ENCODE data around the gene ANTXR1.

The ANTXR1 gene

GRCh38 chr2:69186614-69187013 lies 173.6 kb downstream of the ANTXR1 start:
- ATAC-seq: no peak

GRCh38 chr2:69188182-69188900 lies 175.4 kb downstream of the ANTXR1 start:
- ATAC-seq: no peak

- ATAC-seq: no peak
Measured at GRCh38 chr2:69190743-69191404, 177.9 kb downstream of the ANTXR1 start.

GRCh38 chr2:69191634-69192033 lies 178.7 kb downstream of the ANTXR1 start:
- no peak for ATAC-seq

GRCh38 chr2:69192176-69192945 lies 179.4 kb downstream of the ANTXR1 start:
- no peak for ATAC-seq

GRCh38 chr2:69195706-69196105 lies 182.7 kb downstream of the ANTXR1 start:
- ATAC-seq: no peak

DNA sequence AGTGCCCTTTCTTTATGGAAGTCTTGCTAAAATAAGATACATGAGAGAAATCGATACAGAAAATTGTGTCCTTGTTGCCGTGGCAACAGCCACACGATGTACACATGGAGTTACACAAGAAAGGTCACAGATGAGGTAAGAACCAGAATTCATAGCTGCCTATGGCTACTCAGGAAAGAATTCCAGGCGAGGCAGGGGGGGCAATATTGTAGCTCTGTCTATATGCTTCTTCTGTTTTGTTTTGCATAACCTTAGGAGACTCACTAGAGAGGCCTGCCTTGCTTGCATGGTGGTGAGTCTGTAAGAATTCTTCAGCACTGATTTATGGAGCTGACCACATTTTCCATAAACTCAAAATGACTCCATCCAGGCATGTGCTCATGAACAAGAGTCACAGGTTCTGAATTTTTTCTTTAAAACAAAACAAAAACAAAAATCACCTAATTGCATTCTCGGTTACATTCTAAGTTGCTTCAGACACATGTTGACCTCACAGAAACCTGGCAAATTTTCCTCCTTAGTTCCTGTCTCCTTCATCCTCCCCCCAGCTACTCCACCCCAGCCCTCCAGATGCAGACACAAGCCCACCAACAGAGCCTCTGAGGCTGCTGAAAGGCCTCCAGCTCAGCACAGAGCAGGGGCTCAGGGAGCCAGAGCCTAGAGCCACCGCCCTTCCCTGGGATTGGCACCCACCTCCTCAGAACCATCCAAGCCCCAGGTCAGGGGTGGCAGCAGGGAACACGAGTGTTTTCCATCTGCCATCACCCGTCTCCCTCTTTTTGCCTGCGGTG lies 183.5 kb downstream of the ANTXR1 start:
- no peak for ATAC-seq

- no peak for ATAC-seq
Measured at GRCh38 chr2:69200107-69200520, 187.1 kb downstream of the ANTXR1 start.

GRCh38 chr2:69201259-69201658 lies 188.3 kb downstream of the ANTXR1 start:
- ATAC-seq: no peak

- no peak for ATAC-seq
Measured at GRCh38 chr2:69202327-69202726, 189.3 kb downstream of the ANTXR1 start.

GRCh38 chr2:69203166-69203985 lies 190.4 kb downstream of the ANTXR1 start:
- no peak for ATAC-seq

GRCh38 chr2:69204654-69205053 lies 191.7 kb downstream of the ANTXR1 start:
- ATAC-seq: no peak

- ATAC-seq: no peak
Measured at GRCh38 chr2:69205076-69205475, 192.1 kb downstream of the ANTXR1 start.

DNA sequence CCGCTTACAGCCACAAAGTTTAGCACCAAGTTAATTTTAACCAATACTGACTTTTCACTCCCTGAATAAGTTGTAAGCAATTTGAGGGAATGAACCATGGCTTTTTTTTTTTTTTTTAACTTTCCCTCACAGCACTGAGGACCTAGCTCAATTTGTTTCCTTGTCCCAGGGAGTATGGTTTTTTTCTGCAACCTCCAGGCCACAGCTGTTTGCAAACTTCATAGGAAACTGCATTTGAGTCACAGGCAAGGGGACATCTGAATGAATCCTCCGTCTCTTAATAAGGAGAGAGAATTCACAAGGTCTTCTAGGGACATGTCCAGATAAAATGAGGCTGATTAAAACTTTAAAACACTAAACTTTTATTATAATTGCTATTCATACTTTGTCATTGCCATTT lies 192.5 kb downstream of the ANTXR1 start:
- no peak for ATAC-seq

GRCh38 chr2:69208023-69208595 lies 195.1 kb downstream of the ANTXR1 start:
- ATAC-seq: no peak

DNA sequence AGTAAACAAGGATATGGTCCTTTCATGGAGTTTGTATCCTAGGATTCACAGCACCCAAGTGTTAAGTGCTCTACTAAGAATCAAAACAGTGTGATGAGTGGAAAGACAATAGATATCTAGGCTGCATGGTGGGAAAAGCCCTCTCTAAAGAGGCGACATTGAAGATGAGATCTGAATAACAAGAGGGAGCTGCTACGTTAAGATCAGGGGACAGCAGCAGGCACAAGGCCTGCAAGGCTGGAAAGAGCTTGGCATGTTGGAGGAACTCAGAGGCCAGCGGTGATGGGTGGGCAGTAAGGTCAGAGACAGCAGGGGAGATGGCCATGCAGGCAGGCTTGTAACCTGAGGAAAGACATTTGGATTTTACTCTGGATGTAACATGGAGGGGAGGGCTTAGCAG lies 196.5 kb downstream of the ANTXR1 start:
- ATAC-seq: no peak

GRCh38 chr2:69210385-69210784 lies 197.4 kb downstream of the ANTXR1 start:
- ATAC-seq: no peak

GRCh38 chr2:69211048-69211447 lies 198.1 kb downstream of the ANTXR1 start:
- no peak for ATAC-seq

DNA sequence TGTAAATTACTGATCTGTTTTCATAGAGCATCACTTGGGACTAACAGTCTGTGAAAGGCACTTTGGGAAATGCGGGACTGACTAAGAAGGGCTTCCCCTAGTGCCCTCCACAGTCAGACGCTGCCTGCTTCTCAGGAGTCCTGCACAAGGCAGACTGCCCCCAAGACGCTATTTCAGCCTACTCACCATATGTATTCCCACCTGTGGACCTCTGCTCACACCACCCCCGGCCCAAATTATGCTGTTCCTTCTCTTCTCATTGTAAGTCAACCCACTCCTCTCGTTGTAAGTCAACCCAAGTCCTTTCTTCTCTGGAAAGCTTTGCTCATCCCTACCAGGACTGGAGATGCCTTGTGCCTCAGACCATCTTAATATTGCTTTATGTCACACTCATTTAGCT lies 198.7 kb downstream of the ANTXR1 start:
- no peak for ATAC-seq

GRCh38 chr2:69212238-69213028 lies 199.5 kb downstream of the ANTXR1 start:
- ATAC-seq: no peak

- no peak for ATAC-seq
Measured at GRCh38 chr2:69213201-69213600, 200.2 kb downstream of the ANTXR1 start.
